Gastroesophageal sphincter (tissue), 3 donors: ENCODE data around the gene LSP1.

Experiments
- POLR2A ChIP-seq, 2 donors: fragments of 450-650 bp; IDR thresholded peaks; one replicate each; pipeline ENCODE4 v1.6.1; 2017; ENCODE audit warnings: antibody characterized with exemption in 2 of 2, mild to moderate bottlenecking in 2 of 2, moderate library complexity in 1 of 2
- TF ChIP-seq, protein P1 (sequence below), 4 experiments: fragments of 200-600 bp in 2 of 4; fragments of 450-650 bp in 2 of 4; sonication (generic) in 1 of 4; IDR thresholded peaks; one replicate each; pipeline ENCODE4 v1.5.1; 2017 to 2019; ENCODE audit warnings: antibody characterized with exemption in 4 of 4, mild to moderate bottlenecking in 2 of 4, moderate library complexity in 2 of 4

DNA sequence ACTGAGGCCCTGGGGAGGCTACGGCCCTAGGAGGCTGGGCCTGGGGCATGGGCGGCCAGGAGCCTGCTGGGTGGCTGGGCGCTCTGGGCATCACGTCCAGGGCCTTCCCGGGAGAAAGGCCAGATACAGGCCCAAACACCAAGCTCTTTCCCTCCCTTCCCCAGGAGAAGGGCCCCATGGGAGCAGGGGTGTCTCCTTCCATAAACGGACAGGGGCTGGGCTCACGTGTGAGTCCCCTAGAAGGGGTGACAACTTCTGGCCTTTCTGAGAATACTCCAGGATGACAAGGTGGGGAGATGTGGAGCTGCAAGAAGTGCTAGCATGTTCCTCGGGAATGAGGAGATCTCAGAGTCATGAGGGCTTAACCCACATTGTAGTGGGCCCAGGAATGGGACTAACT is 37.6 kb upstream of the LSP1 start:
- TF ChIP-seq, protein P1, sequence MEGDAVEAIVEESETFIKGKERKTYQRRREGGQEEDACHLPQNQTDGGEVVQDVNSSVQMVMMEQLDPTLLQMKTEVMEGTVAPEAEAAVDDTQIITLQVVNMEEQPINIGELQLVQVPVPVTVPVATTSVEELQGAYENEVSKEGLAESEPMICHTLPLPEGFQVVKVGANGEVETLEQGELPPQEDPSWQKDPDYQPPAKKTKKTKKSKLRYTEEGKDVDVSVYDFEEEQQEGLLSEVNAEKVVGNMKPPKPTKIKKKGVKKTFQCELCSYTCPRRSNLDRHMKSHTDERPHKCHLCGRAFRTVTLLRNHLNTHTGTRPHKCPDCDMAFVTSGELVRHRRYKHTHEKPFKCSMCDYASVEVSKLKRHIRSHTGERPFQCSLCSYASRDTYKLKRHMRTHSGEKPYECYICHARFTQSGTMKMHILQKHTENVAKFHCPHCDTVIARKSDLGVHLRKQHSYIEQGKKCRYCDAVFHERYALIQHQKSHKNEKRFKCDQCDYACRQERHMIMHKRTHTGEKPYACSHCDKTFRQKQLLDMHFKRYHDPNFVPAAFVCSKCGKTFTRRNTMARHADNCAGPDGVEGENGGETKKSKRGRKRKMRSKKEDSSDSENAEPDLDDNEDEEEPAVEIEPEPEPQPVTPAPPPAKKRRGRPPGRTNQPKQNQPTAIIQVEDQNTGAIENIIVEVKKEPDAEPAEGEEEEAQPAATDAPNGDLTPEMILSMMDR (IDR thresholded peaks at IDR 0.05), result no peak
- no peak for TF ChIP-seq POLR2A (IDR thresholded peaks at IDR 0.05)
